ENCODE measurements around the gene ADCYAP1. TPM values are rescaled to one million over a fixed set of nuclear protein-coding genes. Genes with fewer than 3 reads are reported as not detected.

Gene ADCYAP1
- total RNA-seq, 6 experiments from 2014 or later = not detected

DNA sequence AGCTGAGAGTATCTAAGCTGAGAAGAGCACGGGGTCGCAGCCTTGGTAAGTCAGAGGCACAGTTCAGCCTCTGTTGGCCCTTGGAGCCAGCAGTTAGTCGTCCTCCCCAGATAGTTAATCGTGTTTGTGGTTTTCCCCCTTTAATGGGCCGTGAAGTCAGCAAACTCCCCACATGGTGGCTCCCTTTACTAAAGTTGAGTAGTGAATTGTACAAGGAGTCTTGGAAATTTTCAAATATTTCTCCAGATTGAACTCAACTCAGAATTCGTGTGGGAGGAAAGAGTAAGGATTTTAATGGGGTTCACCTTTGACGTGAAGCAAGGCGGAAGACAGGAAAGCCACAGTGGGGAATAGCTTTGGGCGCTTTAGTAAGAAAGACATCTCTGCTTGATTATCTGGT, 2.4 kb upstream of the ADCYAP1 start:
- H3K27ac Mint-ChIP-seq = no peak overlapping the region
- no peaks in the 10 kb centered on the region for H3K9me3 Mint-ChIP-seq
- TF ChIP-seq, protein P1, sequence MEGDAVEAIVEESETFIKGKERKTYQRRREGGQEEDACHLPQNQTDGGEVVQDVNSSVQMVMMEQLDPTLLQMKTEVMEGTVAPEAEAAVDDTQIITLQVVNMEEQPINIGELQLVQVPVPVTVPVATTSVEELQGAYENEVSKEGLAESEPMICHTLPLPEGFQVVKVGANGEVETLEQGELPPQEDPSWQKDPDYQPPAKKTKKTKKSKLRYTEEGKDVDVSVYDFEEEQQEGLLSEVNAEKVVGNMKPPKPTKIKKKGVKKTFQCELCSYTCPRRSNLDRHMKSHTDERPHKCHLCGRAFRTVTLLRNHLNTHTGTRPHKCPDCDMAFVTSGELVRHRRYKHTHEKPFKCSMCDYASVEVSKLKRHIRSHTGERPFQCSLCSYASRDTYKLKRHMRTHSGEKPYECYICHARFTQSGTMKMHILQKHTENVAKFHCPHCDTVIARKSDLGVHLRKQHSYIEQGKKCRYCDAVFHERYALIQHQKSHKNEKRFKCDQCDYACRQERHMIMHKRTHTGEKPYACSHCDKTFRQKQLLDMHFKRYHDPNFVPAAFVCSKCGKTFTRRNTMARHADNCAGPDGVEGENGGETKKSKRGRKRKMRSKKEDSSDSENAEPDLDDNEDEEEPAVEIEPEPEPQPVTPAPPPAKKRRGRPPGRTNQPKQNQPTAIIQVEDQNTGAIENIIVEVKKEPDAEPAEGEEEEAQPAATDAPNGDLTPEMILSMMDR (IDR thresholded peaks at IDR 0.05) = peak; percentile 26
- no peaks in the 10 kb centered on the region for H3K4me1 Mint-ChIP-seq (ENCODE audit: low read depth)
- H3K27me3 Mint-ChIP-seq (ENCODE audit: insufficient read depth) = peaks cover 33% of the 10 kb centered on the region
- DNase-seq = no peak
- H3K4me3 Mint-ChIP-seq = no peak overlapping the region
- no peaks in the 10 kb centered on the region for H3K36me3 Mint-ChIP-seq (ENCODE audit: low read depth)

DNA sequence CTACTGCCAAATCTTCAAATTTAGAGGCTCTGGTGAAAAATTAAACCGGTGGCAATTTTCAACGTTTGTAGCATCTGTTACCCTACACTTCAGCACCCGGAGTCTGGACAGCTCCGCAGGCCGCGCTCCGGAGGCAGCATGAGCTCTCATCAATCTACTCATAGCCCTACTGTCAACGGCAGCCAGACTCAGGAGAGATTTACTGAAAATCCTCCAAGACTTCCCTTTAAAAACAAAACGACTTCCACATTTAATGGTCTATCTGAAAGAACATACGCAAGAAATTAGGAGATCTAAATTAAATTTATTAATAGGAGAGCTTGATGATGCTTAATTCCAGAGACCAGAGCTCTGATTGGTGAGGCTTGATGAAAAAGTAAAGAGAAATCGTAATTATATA, 970 bp upstream of the ADCYAP1 start:
- Mint-ChIP-seq H3K36me3 (ENCODE audit: low read depth) (peaks cover under 1% of the 10 kb centered on the region; the same call in 1 of the 2 replicates), H3K9me3 (no peaks in the 10 kb centered on the region), H3K27me3 (ENCODE audit: insufficient read depth) (peaks cover 34% of the 10 kb centered on the region), H3K4me1 (ENCODE audit: low read depth) (peaks cover 2% of the 10 kb centered on the region), H3K4me3 (no peak overlapping the region), H3K27ac (no peak overlapping the region)
- TF ChIP-seq, protein P1 (IDR thresholded peaks at IDR 0.05) = no peak
- DNase-seq = no peak

DNA sequence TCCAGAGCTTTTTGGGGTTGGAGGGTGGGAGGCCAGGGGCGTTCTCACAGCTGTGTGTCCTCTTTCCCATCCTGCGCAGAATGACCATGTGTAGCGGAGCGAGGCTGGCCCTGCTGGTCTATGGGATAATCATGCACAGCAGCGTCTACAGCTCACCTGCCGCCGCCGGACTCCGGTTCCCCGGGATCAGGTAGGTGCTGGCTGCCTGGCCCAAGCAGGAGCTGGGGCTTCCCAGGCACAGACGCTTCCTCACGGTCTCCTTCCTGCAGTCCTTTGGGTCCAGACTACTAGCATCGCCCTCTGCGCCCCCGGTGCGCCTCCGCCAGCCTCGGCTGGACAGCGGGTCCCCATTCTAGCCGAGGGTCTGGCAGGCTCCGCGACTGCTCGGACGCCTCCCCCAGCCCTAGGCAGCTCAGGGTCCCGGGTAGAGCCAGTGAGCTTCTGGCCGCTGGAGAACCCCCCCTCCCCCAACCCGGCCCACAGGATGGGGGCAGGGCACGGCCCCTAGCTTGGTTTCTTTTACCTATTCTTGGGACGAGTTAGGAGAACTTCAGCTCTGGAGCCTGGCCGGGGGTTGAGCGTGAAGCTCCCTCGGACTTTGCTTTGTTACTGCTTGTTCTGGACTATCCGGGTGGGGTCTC, 756 bp downstream of the ADCYAP1 start:
- Mint-ChIP-seq H3K27ac (no peak overlapping the region), H3K4me3 (no peak overlapping the region), H3K27me3 (ENCODE audit: insufficient read depth) (peaks cover 29% of the 10 kb centered on the region), H3K36me3 (ENCODE audit: low read depth) (peaks cover 3% of the 10 kb centered on the region; the same call in 1 of the 2 replicates), H3K4me1 (ENCODE audit: low read depth) (peaks cover 6% of the 10 kb centered on the region), H3K9me3 (no peaks in the 10 kb centered on the region)
- TF ChIP-seq, protein P1 (IDR thresholded peaks at IDR 0.05) = no peak
- DNase-seq = no peak

DNA sequence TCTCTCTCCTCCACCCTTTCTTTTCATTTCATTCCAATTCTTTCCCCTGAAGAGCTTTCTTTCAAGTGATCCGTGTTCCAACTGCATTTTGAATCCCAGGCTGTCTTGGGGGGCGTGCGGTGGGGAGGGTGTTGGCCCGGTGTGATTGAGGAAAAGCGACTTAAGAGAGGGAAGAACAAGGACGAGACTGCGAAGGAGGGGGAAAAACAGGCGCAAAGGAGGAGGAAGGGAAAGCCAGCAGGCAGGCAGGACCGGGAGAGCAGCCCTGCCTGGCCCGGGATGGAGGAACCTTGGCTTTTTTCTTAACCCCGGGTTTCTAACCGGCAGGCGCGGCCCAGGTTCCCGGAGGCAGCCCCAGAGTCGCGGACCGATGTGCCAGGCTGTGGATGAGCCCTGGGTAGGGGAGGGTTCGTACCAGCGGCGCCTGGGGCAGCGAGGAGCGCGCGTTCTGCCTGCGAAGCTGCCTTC, 1.3 kb downstream of the ADCYAP1 start:
- no peak overlapping the region for H3K4me3 Mint-ChIP-seq
- no peak for DNase-seq
- peaks cover 6% of the 10 kb centered on the region for H3K4me1 Mint-ChIP-seq (ENCODE audit: low read depth)
- H3K27me3 Mint-ChIP-seq (ENCODE audit: insufficient read depth) = peaks cover 29% of the 10 kb centered on the region
- no peak overlapping the region for H3K27ac Mint-ChIP-seq
- H3K9me3 Mint-ChIP-seq = no peaks in the 10 kb centered on the region
- TF ChIP-seq, protein P1 (IDR thresholded peaks at IDR 0.05) = no peak
- H3K36me3 Mint-ChIP-seq (ENCODE audit: low read depth) = peaks cover 3% of the 10 kb centered on the region; the same call in 1 of the 2 replicates

DNA sequence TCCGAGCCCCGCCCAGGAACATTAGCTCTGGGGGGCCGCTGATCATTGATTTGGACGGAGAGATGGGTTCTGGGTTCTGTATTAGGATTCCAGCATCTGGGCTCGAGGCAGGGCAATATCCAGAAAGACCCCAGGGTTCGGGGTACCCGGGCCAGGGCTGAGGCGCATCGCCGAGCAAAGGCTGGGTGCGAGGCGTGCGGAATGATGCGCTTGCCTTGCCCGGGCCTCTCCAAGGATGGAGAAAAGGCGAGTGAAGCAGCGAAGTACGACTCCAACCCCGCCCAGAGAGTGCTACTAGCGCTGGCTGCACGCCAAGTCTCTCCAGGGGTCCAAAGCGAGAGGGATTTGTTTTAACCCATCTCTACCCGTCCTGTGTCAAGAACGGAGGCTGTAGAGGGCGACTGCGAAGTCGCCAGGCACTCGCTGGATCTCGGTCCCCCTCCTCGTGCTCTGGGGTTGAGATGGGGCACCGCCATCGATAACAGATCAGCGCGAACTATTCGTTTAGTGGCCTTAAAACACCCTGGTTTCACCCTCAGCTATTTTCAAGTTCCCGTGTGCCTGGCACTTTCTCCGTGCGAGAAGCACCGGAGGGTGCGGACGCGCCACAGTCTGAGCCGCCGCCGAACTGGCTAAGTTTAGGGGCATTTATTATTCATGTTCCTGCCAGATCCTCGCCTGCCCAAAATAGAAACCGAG, 1.9 kb downstream of the ADCYAP1 start:
- DNase-seq = no peak
- Mint-ChIP-seq H3K4me1 (ENCODE audit: low read depth) (peaks cover 6% of the 10 kb centered on the region), H3K27ac (no peak overlapping the region), H3K36me3 (ENCODE audit: low read depth) (peaks cover 3% of the 10 kb centered on the region; the same call in 1 of the 2 replicates), H3K4me3 (no peak overlapping the region), H3K9me3 (no peaks in the 10 kb centered on the region), H3K27me3 (ENCODE audit: insufficient read depth) (peaks cover 32% of the 10 kb centered on the region)
- TF ChIP-seq, protein P1 (IDR thresholded peaks at IDR 0.05) = no peak

Measured in HFFc6 (cell line).